B cell (primary cell): Measurements from ENCODE around the gene XRCC4. TPM values are rescaled to one million over a fixed set of nuclear protein-coding genes. Genes with fewer than 3 reads are reported as not detected.

Experiments
- ATAC-seq: fragments of 200-7000 bp; cut with Tn5 transposase; one replicate; pipeline ENCODE4 v1.10.0; 2021; ENCODE audit warnings: low read depth, mild to moderate bottlenecking, moderate number of reproducible peaks, moderate library complexity
- CTCF ChIA-PET: fragments of 350-600 bp; sonication (Branson Sonifier 250); formaldehyde crosslinking; loops from one replicate; lab custom pipeline; 2021; ENCODE audit warnings: antibody characterized with exemption, inconsistent platforms; lab: Charles Lee
- POLR2A ChIA-PET: fragments of 350-600 bp; sonication (Branson Sonifier 250); formaldehyde crosslinking; loops from one replicate; lab custom pipeline; 2021; ENCODE audit warnings: antibody characterized with exemption; lab: Charles Lee
- DNase-seq: peaks from one replicate; pipeline ENCODE4 v3.0.0; 2013
- H2AFZ ChIP-seq: 2 replicates; pipeline ENCODE4 v1.6.1; 2012; ENCODE audit warnings: mild to moderate bottlenecking, low read depth, low read length; ENCODE audit not compliant: insufficient read depth, poor library complexity, severe bottlenecking
- H3K27ac ChIP-seq, 2 donors: 1 replicate in 1 of 2; 2 replicates in 1 of 2; pipeline ENCODE4 v1.5.1; 2012 to 2013; ENCODE audit warnings: low read length in 2 of 2, mild to moderate bottlenecking in 2 of 2, moderate library complexity in 1 of 2
- H3K27me3 ChIP-seq, 4 experiments: fragments of 200-600 bp in 1 of 4; sonication (generic) in 1 of 4; replicated peaks in 1 of 4; 1 replicate in 2 of 4; 2 replicates in 2 of 4; pipeline versions ENCODE4 v1.6.1 to v1.7.0; 2013 to 2016; ENCODE audit warnings: low read length in 3 of 4, mild to moderate bottlenecking in 2 of 4, mixed read lengths in 1 of 4, moderate library complexity in 1 of 4; ENCODE audit not compliant: insufficient read depth in 4 of 4, control insufficient read depth in 3 of 4; ENCODE audit errors: control extremely low read depth in 1 of 4
- H3K36me3 ChIP-seq, 2 experiments: replicated peaks in 1 of 2; 1 replicate in 1 of 2; 2 replicates in 1 of 2; pipeline versions ENCODE4 v1.6.1 to v1.7.1; 2013; ENCODE audit warnings: low read length in 1 of 2; ENCODE audit not compliant: insufficient read depth in 2 of 2, control insufficient read depth in 1 of 2; ENCODE audit errors: control extremely low read depth in 1 of 2, extremely low read depth in 1 of 2
- H3K4me1 ChIP-seq, 2 donors: fragments of 200-600 bp in 1 of 2; sonication (generic) in 1 of 2; 1 replicate in 1 of 2; 2 replicates in 1 of 2; pipeline versions ENCODE4 v1.5.1 to v1.6.1; 2013 to 2017; ENCODE audit warnings: low read length in 2 of 2; ENCODE audit not compliant: control insufficient read depth in 2 of 2, insufficient read depth in 2 of 2
- H3K4me2 ChIP-seq: replicated peaks from 2 replicates; pipeline ENCODE3; 2012; ENCODE audit warnings: mild to moderate bottlenecking, low read depth, low read length; ENCODE audit not compliant: poor library complexity, severe bottlenecking
- H3K4me3 ChIP-seq, 5 experiments: fragments of 200-600 bp in 1 of 5; sonication (generic) in 1 of 5; 1 replicate in 3 of 5; 2 replicates in 2 of 5; pipeline versions ENCODE4 v1.5.1 to v1.7.0; 2011 to 2016; ENCODE audit warnings: low read length in 4 of 5, mild to moderate bottlenecking in 4 of 5, low read depth in 2 of 5, control low read depth in 1 of 5, moderate library complexity in 1 of 5; ENCODE audit not compliant: insufficient read depth in 1 of 5; ENCODE audit errors: control extremely low read depth in 1 of 5, extremely low read depth in 1 of 5
- H3K79me2 ChIP-seq: fragments of 200-600 bp; sonication (generic); one replicate; pipeline ENCODE4 v1.6.0; 2016; ENCODE audit warnings: low read length; ENCODE audit not compliant: control insufficient read depth, insufficient read depth
- H3K9ac ChIP-seq: fragments of 200-600 bp; sonication (generic); 2 replicates; pipeline ENCODE4 v1.6.1; 2017; ENCODE audit warnings: mild to moderate bottlenecking, low read length, moderate library complexity
- H3K9me3 ChIP-seq, 3 donors: one replicate each; pipeline versions ENCODE4 v1.6.1 to v1.7.1; 2013; ENCODE audit warnings: low read length in 2 of 3; ENCODE audit not compliant: control insufficient read depth in 2 of 3, insufficient read depth in 1 of 3; ENCODE audit errors: control extremely low read depth in 1 of 3
- H4K20me1 ChIP-seq: 2 replicates; pipeline ENCODE4 v1.6.0; 2012; ENCODE audit warnings: mild to moderate bottlenecking, low read length; ENCODE audit not compliant: insufficient read depth, control insufficient read depth, poor library complexity, severe bottlenecking
- H3K27ac Mint-ChIP-seq: one replicate; pipeline ENCODE4 v1.8.0; 2021; ENCODE audit warnings: mixed read lengths
- H3K27me3 Mint-ChIP-seq: one replicate; pipeline ENCODE4 v1.8.0; 2021; ENCODE audit warnings: mixed read lengths
- H3K4me1 Mint-ChIP-seq: one replicate; pipeline ENCODE4 v1.8.0; 2021; ENCODE audit warnings: mixed read lengths
- H3K4me3 Mint-ChIP-seq: one replicate; pipeline ENCODE4 v1.8.0; 2021; ENCODE audit warnings: mixed read lengths
- H3K9me3 Mint-ChIP-seq: one replicate; pipeline ENCODE4 v1.8.0; 2022; ENCODE audit warnings: mixed read lengths; ENCODE audit not compliant: insufficient read depth
- CTCF ChIP-seq: fragments of 200-600 bp; IDR thresholded peaks from one replicate; pipeline ENCODE4 v1.8.0; 2022; ENCODE audit warnings: antibody characterized with exemption, mild to moderate bottlenecking
- EZH2 ChIP-seq: IDR thresholded peaks from 2 replicates; pipeline ENCODE4 v1.6.1; 2012; ENCODE audit warnings: borderline replicate concordance, low read depth, mild to moderate bottlenecking, moderate library complexity, low read length; ENCODE audit not compliant: insufficient read depth, poor library complexity, severe bottlenecking
- WGBS: methylation state at CpG from one replicate; pipeline ENCODE4 v1.1.5; 2013; ENCODE audit warnings: missing lambda C conversion rate; ENCODE audit not compliant: insufficient coverage; 5-methylcytosine and 5-hydroxymethylcytosine counted together
- intact Hi-C: fragments of 100-400 bp; cut with micrococcal nuclease; formaldehyde crosslinking; loops from one replicate; pipeline ENCODE4 v1.10.0; 2022
- polyA plus RNA-seq: library from polyadenylated mRNA; depleted of rRNA; stranded (reverse); fragments of >200 nt; gene quantifications from 2 replicates; pipeline ENCODE4 v1.2.3, GENCODE V29; 2012
- total RNA-seq, 2 donors: library from RNA; stranded (reverse); fragments of 120-200 nt in 1 of 2; gene quantifications; 1 replicate in 1 of 2; 2 replicates in 1 of 2; pipeline versions ENCODE4 v1.2.3 to v1.2.4, GENCODE V29; 2013 to 2022

Gene XRCC4
- total and polyA plus RNA-seq, 2 donors (not counting 1 experiment from before 2014, with no cell fraction given): 1.3 to 7.7 TPM

- no peak for DNase-seq
- no CpG with 5 or more reads among the region's 2 CpGs for WGBS
- Mint-ChIP-seq H3K9me3 (peaks cover 4% of the 10 kb centered on the region), H3K27ac (no peak overlapping the region), H3K27me3 (no peaks in the 10 kb centered on the region), H3K4me1 (peaks cover 3% of the 10 kb centered on the region), H3K4me3 (no peak overlapping the region)
- ATAC-seq: no peak
- Histone ChIP-seq H3K79me2 (no peaks in the 10 kb centered on the region), H2AFZ (no peak overlapping the region), H3K27ac (no peak overlapping the region), H3K4me2 (no peak overlapping the region), H3K36me3 (no peaks in the 10 kb centered on the region), H3K9me3 (peaks cover 0 to 5% (median 3%) of the 10 kb centered on the region in 3 donors), H4K20me1 (no peaks in the 10 kb centered on the region), H3K4me1 (no peaks in the 10 kb centered on the region), H3K9ac (no peak overlapping the region), H3K4me3 (no peak overlapping the region), H3K27me3 (no peaks in the 10 kb centered on the region)
- intact Hi-C loops: no loop called here
- CTCF ChIA-PET: no interaction called here
- POLR2A ChIA-PET: no interaction called here
- no peak for TF ChIP-seq CTCF
- TF ChIP-seq EZH2: no peak
Observed at GRCh38 chr5:83342465-83342864, 265.1 kb downstream of the XRCC4 start.

GRCh38 chr5:83343299-83343698 lies 266.0 kb downstream of the XRCC4 start:
- Mint-ChIP-seq H3K9me3 (peaks cover 12% of the 10 kb centered on the region), H3K4me3 (no peak overlapping the region), H3K4me1 (peaks cover 3% of the 10 kb centered on the region), H3K27me3 (no peaks in the 10 kb centered on the region), H3K27ac (no peak overlapping the region)
- no peak overlapping the region for H3K27ac ChIP-seq
- no peaks in the 10 kb centered on the region for H3K36me3 ChIP-seq
- POLR2A ChIA-PET: no interaction called here
- CTCF ChIA-PET: no interaction called here
- no peak for DNase-seq
- WGBS: 89% methylated on average over 1 of the region's 2 CpGs
- TF ChIP-seq EZH2 (no peak), CTCF (no peak)
- H3K9me3 ChIP-seq: peaks cover 0 to 13% (median 12%) of the 10 kb centered on the region in 3 donors
- H3K27me3 ChIP-seq: no peaks in the 10 kb centered on the region
- H2AFZ ChIP-seq: no peak overlapping the region
- intact Hi-C loops: no loop called here
- H3K4me1 ChIP-seq: no peaks in the 10 kb centered on the region
- H3K9ac ChIP-seq: no peak overlapping the region
- no peak overlapping the region for H3K4me3 ChIP-seq
- H3K79me2 ChIP-seq: no peaks in the 10 kb centered on the region
- ATAC-seq: no peak
- no peaks in the 10 kb centered on the region for H4K20me1 ChIP-seq
- H3K4me2 ChIP-seq: no peak overlapping the region
